Measurements from ENCODE around the gene TMEM39A. TPM values are rescaled to one million over a fixed set of nuclear protein-coding genes. Genes with fewer than 3 reads are reported as not detected.

The TMEM39A gene
- total RNA-seq, 4 donors from 2014 or later, result 48.1 to 84.1 (median 59.8) TPM

DNA sequence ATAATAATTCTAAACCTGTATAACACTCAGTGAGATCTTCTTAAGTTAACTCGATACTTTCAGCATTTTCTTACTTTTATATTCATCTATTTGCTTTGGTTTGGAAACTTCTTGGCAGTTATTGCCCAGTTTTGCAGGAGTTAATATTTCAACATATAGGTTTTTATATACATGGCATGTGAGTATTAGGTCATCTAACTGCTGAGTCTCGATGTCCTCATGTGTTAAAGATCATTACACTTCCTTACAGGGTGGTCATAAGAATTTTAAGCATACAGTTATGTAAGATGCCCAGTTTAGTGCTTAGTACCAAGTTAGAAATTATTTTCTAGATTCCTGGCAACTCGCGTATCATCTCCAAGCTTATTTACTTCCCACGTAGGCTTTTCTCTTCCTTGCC, 62.9 kb downstream of the TMEM39A start:
- H3K27me3 ChIP-seq, result no peaks in the 10 kb centered on the region
- DNase-seq, result no peak
- H3K4me1 ChIP-seq, result no peaks in the 10 kb centered on the region
- intact Hi-C loops (cut with DNase I), result no loop called here
- H3K9me3 ChIP-seq, result no peaks in the 10 kb centered on the region
- H3K27ac ChIP-seq, result no peak overlapping the region
- peaks cover 22 to 55% of the 10 kb centered on the region in 2 donors for H3K36me3 ChIP-seq
- WGBS, 2 donors, result 93 to 94% methylated on average over 5 of the region's 5 CpGs
- H3K4me3 ChIP-seq (replicated peaks in 1 of 3), result no peak overlapping the region
- TF ChIP-seq POLR2A (IDR thresholded peaks at IDR 0.05), result no peak
- TF ChIP-seq, protein P1, sequence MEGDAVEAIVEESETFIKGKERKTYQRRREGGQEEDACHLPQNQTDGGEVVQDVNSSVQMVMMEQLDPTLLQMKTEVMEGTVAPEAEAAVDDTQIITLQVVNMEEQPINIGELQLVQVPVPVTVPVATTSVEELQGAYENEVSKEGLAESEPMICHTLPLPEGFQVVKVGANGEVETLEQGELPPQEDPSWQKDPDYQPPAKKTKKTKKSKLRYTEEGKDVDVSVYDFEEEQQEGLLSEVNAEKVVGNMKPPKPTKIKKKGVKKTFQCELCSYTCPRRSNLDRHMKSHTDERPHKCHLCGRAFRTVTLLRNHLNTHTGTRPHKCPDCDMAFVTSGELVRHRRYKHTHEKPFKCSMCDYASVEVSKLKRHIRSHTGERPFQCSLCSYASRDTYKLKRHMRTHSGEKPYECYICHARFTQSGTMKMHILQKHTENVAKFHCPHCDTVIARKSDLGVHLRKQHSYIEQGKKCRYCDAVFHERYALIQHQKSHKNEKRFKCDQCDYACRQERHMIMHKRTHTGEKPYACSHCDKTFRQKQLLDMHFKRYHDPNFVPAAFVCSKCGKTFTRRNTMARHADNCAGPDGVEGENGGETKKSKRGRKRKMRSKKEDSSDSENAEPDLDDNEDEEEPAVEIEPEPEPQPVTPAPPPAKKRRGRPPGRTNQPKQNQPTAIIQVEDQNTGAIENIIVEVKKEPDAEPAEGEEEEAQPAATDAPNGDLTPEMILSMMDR (IDR thresholded peaks at IDR 0.05), result no peak

DNA sequence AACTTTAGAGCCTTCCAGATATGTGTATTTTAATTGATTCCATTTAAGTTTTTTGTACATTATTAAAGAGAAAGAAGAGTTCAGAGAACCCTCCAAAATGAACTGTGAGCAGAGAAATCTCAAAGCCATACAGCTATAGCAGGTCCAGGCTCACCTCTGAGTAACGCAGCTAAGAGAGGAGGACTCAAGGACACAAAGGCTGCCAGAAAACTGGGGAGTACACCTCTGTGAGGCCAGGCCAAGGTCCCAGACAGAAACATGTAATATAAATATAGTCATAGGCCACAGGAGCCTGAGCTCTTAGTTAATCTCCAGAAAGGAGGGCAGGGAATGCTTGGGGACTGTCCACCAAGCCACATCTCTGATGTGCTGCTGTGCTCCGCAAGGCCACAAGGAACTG, 66.5 kb downstream of the TMEM39A start:
- no peak overlapping the region for H3K27ac ChIP-seq
- 94 to 98% methylated on average over 2 of the region's 2 CpGs for WGBS, 2 donors
- TF ChIP-seq POLR2A (IDR thresholded peaks at IDR 0.05), result no peak
- TF ChIP-seq, protein P1 (IDR thresholded peaks at IDR 0.05), result no peak
- H3K9me3 ChIP-seq, result no peaks in the 10 kb centered on the region
- H3K4me1 ChIP-seq, result no peaks in the 10 kb centered on the region
- DNase-seq, result no peak
- H3K4me3 ChIP-seq (replicated peaks in 1 of 3), result no peak overlapping the region
- intact Hi-C loops (cut with DNase I), result no loop called here
- H3K27me3 ChIP-seq, result no peaks in the 10 kb centered on the region
- peaks cover 30 to 57% of the 10 kb centered on the region in 2 donors for H3K36me3 ChIP-seq

DNA sequence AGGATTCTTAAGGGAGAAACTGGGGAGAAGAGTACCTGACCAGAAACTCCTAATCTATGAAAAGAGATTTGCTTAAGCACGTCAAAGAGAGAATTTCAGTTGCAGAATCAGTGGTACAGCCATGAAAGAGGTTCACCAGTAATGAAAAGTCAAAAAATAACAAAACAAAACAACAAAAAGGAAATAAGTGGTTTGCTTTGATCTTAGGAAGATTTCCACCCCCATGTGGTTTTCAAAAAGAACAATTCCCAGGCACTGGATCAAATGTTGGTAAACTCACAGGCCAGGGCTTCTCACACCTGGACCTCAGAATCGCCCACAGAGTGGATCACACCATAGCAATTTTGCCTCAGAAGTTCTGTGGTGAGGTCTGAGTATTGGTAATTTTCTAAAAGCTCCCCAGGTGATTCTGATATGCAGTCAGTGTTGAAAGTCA, 67.5 kb downstream of the TMEM39A start:
- 94 to 97% methylated on average over 2 of the region's 2 CpGs for WGBS, 2 donors
- intact Hi-C loops (cut with DNase I), result no loop called here
- Histone ChIP-seq H3K27ac (no peak overlapping the region), H3K4me3 (replicated peaks in 1 of 3) (no peak overlapping the region), H3K27me3 (no peaks in the 10 kb centered on the region), H3K9me3 (no peaks in the 10 kb centered on the region), H3K36me3 (peaks cover 35 to 60% of the 10 kb centered on the region in 2 donors), H3K4me1 (no peaks in the 10 kb centered on the region)
- no peak for DNase-seq
- TF ChIP-seq POLR2A (IDR thresholded peaks at IDR 0.05), result no peak
- TF ChIP-seq, protein P1 (IDR thresholded peaks at IDR 0.05), result no peak

DNA sequence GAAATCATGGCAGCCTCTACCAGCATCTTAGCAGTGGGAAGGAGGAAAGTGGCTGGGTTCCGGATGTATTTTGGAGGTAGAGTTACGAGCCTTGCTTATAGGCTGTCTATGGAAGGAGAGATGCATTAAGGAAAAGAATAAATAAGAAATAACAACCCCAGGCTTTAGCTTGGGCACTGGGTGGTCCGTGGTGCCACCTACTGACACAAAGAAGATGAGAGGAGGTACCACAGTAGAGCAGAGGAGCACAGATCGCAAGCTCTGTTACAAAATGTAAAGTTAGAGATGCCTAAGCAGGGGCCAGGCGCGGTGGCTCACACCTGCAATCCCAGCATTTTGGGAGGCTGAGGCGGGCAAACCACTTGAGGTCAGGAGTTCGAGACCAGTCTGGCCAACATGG, 74.8 kb downstream of the TMEM39A start:
- Histone ChIP-seq H3K27me3 (no peaks in the 10 kb centered on the region), H3K4me1 (no peaks in the 10 kb centered on the region), H3K9me3 (no peaks in the 10 kb centered on the region), H3K36me3 (peaks cover 35 to 41% of the 10 kb centered on the region in 2 donors), H3K27ac (no peak overlapping the region), H3K4me3 (replicated peaks in 1 of 3) (no peak overlapping the region)
- DNase-seq, result peak in 1 of 2 donors; percentile 30
- intact Hi-C loops (cut with DNase I), result loop anchor here (10.0 kb wide), 1 partner anchor 114 kb away; no protein-coding TSS in a partner anchor
- TF ChIP-seq POLR2A (IDR thresholded peaks at IDR 0.05), result no peak
- TF ChIP-seq, protein P1 (IDR thresholded peaks at IDR 0.05), result peak in 4 of 6 experiments; percentile 10 to 53 (median 45)
- WGBS, 2 donors, result 79 to 95% methylated on average over 8 of the region's 8 CpGs

DNA sequence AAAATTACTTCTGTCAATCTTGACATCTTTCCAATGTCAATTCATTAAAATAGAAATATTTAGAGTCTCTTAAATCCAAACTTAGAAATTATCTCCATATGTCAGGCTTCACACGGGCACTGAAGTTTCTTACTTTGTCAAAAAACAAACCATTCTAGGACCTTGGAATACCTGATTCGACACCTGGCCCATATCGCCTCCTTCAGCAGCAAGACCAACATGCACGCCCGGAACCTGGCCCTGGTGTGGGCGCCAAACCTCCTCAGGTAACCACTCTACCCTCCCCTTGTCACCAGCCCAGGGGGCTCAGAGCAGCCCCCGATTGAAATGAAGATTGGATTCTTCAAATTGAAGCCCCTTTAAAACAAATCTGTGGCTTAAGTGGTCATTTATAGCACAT, 81.3 kb downstream of the TMEM39A start:
- DNase-seq, result no peak
- Histone ChIP-seq H3K27ac (no peak overlapping the region), H3K36me3 (peaks cover 13 to 26% of the 10 kb centered on the region in 2 donors), H3K4me3 (replicated peaks in 1 of 3) (no peak overlapping the region), H3K9me3 (no peaks in the 10 kb centered on the region), H3K4me1 (no peaks in the 10 kb centered on the region), H3K27me3 (no peaks in the 10 kb centered on the region)
- WGBS, 2 donors, result 95 to 96% methylated on average over 7 of the region's 7 CpGs
- intact Hi-C loops (cut with DNase I), result loop anchor here (10.0 kb wide), 1 partner anchor 107 kb away; no protein-coding TSS in a partner anchor
- no peak for TF ChIP-seq POLR2A (IDR thresholded peaks at IDR 0.05)
- TF ChIP-seq, protein P1 (IDR thresholded peaks at IDR 0.05), result no peak

Measured in thyroid gland (tissue), 4 donors.